Activated CD4-positive, alpha-beta T cell treated with anti-CD3 and anti-CD28 coated beads, Interleukin-2, amount 50 U/mL, for 48 hours (primary cell): ENCODE results near the gene SLC39A1.

ENCODE experiments used
- DNase-seq, 2 experiments: peaks; one replicate each; pipeline ENCODE4 v3.0.0-alpha.2; 2020

Gene SLC39A1

DNA sequence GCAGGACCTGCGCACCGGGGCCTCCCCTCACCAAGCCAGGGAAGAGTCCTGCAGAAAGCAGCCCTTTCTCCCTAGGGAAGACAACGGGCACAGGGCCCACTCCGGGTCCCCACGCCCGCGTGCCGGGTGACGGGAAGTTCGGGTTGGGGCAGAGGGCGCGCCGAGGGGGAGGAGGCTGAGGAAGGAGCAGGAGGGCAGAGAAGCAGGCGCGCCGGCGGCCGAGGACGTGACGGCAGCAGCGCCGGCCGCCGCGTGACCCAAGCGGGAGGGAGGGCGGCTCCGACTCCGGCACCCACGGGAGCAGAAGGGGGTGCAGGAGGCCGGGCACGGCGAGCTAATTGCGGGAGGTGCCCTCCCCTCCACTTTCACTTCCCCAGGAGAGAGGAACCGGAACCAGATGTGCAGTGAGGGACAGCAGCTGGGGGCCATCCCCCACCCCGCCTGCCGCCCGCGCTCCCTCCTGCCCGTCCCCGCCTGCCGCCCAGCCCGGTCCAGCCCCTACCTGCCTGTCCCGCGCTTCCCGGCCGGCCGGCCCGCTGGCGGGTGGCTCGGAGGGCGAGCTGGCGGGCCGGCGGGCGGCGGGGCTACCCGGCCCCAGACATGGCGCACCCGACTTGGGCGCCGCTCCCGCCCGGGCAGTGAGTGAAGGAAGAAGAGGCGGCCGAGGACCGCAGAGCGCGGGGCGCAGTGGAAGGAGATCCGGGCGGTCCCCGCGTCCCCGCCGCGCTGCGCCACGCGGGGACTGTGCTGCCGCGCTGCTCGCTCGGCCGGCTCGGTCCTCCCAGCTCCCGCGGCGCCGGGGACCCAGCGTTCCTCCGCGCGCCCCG is 17.3 kb downstream of the SLC39A1 start:
- DNase-seq: peak; percentile 68 to 73

DNA sequence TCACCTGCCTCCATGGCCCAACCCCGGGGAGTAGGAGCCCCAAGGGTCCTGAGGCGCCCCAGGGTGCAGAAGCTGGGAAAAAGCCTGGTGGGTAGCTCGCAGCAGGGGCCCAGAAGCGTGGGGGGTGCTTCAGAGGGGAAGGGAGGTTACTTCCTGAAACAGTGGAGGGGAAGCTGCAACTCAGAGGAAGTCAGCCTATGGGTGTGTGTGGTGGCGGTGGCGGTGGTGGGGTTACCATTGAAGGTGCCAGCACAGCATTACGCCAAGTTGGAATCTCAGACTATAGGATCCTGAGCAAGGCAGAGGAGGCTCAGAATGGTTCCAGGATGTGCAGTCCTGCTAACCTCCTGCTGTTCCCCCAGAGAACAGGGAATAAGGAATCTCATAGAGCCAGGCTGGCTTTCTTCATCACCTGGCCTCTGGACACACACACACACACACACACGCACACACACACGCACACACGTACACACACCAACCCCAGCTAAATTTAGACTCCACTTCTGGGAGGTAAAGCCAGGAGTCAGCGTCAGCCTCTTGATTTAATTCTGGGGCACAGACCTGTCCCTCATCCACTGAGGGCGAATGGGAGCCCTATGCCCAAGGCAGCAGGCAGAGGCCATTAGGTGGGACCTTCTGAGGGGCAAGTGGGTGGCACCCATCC is 18.1 kb downstream of the SLC39A1 start:
- peak; percentile 73 to 78 for DNase-seq

DNA sequence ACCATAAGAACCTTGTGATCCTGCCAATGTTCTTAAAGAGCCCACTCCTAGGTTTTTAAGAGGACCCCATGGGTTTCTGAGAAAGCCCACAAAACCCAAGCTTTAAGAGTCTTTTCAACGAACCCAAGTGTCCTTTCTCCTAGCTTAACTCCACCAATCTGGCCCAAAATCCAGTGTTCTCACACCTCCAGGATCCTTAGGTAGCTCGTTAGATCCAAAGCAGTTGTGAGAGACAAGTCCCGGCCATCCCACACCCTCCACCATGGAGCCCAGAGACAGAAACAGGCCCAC is 18.6 kb downstream of the SLC39A1 start:
- DNase-seq: no peak

DNA sequence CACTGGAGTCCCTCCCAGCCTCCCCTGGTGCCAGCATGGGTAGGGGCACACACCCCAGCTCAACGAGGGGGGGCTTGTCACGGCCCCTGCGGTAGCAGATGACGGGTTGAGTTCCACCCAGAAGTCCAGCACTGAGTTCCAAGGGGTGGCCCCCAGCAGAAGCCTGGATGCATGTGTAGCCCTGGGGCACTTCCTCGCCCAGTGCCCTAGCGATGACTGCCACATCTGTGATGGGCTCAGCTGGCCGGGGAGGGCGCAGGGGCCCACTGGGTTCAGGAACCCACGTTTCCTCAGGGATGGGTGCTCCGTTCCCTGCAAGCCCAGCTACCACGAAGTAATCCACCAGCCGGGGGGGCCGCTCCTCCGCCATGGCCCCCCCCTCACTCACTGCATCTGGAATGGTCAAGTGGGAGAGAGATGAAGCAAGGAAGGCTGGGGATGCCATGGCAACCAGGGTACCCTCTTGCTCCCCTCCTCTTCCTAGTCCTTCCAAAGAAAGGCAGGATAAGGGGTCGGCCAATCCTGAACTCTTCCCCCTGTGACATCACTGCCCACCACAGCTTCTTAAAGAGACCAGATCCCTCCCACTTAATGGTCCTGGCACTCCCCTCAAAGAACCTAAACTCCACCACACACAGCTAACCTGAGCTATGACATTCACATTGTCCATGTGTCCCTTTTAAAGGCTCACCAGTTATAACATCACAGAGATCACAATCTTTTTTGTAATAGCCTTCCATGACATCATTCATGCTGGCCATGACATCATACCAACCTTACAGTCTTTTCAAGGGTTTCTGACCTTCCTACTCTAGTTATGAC is 19.1 kb downstream of the SLC39A1 start:
- no peak for DNase-seq

DNA sequence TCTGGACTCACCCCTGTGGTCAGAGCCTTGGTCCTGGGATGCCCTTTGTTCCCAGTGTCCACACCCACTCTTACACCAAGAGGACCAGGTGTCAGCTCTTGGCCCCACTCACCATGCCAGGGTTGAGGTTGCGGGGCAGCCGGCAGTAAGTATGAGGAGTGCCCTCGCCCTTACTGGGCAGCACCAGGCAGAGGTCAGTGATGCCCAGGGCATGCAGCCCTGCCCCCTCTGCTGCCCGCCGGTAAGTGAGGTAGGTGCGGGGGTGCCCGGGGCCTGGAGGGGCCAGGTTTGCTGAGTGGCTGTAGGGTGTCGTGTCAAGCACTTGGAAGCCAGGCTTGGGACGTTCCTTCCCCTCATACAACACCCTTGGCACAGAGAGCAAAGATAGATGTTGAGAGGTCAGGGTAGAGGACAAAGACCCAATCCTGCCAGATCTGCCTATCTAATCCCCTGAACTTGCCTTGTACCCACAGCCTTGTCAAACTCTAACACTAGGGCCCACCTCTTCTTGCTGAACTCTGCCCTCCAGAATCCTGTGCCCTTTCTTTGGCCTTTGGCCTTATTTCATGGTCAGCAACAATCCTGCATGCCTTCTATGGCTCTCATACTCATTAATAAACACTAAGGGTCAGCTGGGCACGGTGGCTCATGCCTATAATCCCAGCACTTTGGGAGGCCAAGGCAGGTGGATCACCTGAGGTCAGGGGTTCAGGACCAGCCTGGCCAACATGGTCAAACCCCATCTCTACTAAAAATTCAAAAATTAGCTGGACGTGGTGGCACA is 20.4 kb downstream of the SLC39A1 start:
- no peak for DNase-seq

DNA sequence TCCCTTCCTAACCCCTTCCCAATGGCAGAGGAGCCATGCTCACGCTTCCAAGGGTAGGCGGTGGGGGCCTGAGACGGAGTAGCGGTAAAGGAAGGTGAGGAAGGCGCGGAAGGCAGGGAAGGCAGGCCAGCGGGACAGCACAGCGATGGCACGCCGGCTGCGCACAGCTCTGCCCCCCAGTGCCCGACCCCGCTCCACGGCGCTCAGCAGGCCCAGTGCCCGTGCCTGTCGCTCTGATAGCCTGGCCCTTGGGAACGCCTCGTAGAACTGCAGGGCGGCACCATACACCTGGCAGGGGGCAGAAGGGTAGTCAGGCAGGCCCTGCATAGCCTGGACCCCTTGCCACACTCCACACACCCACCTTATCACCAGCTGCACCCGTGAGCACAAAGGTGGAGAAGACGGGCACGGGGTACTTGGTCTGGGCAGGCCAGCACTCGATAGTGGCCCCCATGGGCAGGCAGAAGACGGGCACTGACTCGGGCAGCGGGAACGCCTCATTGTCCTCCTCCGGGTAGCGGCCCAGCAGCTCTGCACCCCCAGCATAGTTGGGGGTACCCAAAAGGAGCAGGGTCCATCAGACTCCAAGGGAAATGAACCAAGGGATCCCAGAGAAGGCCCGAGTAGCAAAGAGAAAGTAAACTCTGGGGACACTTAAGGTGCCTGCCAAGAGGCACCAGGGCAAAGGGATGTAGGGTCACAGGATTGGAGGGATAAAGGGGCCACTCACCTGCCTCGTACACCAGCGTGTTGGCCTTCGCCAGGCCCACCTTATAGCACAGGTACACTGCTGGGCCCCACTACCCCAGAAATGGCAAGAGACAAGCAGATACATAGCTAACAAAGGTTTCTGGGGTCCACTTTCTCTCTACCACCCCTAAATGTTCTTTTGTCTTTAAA is 21.3 kb downstream of the SLC39A1 start:
- no peak for DNase-seq

DNA sequence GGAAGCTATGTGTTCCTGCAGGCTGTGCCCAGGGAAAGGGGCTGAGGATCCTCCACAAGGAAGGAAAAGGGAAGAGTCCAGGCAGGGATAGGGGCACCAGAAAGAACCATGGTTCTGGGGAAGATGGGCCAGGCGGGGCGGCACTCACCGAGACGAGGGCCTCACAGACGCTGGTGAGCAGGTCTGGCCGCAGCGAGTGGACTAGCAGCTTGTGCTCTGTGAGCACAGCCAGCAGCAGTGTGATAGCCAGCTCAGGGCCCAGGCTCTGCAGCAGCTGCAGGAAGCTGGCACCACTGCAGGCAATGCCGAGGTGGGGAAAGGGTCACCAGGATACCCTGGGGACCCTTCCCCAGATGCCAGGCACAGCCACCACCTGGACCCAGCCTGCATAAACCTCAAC is 22.6 kb downstream of the SLC39A1 start:
- no peak for DNase-seq

DNA sequence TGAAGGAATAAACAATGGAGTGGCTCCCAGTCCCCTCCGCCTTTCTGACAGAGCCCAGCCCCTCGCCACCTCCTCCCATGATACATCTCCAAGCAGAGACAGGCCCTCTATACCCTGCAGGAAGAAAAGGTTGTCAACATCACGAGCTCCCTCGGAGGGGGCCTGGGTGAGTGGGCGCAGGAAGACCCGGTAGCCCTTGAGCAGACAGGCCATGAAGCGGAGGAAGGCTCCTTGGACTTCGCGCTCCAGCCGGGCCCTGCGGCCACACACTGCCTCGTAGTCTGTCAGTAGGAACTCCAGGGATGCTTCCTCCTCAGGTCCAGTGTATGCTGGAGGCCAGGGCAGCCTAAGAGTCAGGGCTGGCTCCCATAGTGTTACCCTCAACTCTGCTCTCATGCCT is 23.9 kb downstream of the SLC39A1 start:
- DNase-seq: no peak

DNA sequence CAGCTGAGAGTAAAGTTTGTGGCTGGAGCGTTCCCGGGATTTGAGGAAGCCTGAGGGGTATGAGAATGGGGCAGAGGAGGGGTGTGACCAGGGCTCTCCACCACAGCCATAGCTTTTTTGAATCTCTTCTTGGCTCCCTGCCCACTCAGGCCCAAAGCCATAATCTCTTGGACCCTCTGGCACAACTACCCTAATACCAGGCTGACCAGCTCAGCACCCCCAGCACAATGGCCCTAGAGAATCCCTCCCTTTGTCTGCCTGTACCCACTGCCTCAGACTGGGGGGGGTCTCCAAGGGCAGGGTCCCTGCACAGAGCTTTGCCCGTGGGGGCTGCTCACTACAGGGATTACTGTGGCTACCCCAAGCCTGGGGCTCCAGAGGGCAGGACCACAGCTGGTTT is 24.3 kb downstream of the SLC39A1 start:
- DNase-seq: no peak

DNA sequence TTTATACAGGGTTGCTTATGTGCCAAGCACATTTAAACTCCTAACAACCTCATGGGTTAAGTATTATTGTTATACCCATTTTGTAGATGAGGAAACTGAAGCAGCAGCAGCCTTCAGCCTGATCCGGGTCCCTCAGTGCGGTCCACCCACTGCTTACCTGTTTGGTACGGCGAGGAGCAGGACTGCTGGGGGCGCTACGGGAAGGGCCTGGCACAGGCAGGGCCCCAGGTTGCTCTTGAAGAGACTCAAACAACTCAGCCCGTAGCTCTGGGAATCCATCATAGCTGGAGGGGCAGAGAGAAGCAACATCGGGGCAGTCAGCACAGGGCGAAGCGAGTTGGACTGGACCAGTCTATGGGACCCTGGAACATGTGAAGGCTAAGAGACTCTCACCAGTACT is 26.0 kb downstream of the SLC39A1 start:
- no peak for DNase-seq

DNA sequence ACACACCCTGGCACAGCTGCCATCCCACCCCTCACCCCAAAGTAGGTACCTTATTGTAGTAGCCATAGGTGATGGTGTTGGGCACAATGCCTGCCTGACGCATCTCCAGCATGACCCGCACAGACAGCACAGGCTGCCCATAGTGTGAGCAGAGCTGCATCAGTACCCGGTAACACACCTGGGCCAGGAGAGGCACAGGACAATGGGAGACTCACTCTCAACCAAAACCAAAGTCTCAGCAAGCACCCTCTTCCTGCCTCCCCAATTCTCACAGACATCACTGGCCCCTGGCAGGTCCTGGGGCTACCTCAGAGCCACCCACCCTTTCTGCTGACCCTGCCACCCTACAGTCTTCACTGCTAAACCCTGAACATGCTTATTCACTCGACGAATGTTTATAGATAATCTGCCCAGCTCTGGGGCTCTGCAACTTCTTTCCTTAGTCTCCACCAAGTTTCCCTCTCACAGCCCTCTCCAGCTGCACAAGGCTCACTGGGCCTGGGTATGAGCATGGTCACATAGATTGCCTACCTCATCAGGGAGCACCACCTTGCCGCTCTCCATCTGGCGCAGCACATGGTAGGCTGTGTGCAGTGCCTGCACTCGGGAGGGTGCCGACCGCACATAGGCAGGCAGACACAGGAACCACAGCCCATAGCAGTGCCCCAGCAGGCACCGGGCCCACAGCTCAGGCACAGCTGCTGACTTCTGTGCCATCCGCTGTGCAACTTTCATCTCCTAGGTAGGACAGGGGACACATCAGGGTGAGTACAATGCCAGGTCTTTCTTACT is 27.1 kb downstream of the SLC39A1 start:
- DNase-seq: no peak

DNA sequence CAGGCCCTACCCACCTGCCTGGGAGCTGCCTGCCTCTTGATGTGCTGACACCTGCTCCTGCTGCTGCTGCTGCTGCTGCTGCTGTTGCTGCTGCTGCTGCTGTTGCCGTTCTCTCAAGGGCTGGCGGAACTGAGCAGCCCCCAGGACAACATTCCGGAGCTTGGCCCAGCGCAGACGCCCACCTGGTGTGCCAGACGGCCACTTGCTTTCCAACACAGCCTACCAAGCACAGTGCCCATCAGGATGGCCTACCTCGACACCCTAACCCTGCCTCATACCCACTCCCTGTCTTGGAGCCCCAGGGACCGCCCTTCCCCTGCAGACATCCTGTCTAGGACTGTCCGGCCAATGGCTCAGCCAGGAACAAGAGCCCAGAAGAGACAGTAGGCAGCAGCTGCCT is 28.6 kb downstream of the SLC39A1 start:
- DNase-seq: no peak

DNA sequence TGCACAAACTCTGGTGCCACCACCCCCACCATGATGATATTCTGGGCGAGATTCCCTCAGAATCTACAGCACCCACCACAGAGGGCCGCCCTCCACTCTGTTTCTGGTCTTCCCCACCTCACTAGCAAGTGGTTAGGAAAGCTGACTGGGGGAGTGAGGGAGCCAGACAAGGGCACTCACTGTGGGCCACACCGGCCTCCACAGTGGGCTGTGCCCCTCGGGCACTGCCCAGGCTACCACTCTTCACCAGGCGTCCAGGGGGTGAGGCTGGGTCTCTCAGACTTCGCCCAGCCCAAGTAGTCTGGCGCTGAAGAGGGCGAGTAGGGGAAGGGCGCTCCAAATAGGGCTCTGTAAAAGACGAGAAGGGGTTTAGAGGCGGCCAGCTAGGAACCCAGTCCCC is 29.4 kb downstream of the SLC39A1 start:
- DNase-seq: no peak

DNA sequence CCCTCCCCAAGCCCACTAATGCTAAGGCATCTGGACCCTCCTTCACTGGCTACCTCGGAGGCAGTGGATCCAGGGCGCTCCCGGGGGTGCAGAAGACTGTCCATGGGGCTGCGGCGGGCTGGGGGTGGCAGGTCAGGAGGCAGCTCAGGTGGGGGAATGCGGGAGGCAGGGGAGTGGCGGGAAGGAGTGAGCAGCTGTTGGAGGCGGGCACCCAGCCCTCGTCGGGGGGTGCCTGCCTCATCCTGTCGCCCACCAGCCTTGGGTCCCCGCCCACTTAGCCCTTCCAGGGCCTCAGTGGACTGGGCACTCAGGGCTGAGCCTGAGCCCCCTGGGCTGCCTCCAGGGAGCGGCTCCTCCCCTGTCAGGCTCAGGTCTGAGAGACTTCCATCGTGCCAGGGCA is 29.9 kb downstream of the SLC39A1 start:
- DNase-seq: no peak

DNA sequence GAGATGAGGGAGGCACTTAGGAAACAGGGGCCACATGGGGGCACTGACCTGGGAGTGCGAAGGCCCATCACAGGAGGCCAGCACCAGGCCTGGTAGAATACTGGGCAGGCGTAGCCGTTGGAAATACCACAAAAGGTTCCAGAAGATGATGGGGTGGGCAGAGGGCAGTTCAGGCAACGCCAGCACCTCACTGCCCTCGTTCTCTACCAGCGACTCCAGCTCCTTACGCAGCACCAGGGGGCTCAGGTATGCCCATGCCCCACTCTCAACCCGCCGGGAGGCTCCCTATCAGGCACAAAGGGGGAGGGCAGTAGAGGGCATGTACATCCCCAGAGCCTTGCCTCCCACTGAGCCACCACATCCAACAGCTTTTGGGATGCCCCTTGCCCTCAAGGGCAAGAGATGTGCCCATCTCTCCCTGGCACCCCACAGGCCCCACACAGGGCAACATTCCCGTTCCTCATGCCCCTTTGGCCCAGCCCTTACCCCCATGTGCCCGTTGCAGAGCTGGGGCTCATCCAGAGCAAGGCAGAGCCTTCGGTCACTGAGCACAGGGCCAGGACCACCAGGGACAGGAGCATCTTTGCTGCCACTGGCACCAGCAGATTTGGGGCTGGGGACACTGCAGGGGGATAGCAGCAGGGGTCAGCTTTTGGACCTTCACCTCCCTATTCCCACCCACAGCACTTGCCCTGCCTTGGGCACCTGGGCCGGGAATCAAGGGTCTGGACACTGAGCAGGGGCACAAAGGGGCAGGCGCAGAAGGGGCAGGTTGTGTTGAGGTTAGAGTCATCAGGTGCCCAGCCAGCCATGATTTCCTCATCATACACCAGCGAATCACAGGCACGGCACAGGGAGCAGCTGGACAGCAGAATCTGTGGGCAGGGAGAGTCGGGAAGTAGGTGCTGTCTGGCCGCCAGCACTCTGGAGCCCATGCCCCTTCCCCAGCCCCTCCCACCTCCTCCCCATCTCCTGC is 30.9 kb downstream of the SLC39A1 start:
- DNase-seq: no peak

DNA sequence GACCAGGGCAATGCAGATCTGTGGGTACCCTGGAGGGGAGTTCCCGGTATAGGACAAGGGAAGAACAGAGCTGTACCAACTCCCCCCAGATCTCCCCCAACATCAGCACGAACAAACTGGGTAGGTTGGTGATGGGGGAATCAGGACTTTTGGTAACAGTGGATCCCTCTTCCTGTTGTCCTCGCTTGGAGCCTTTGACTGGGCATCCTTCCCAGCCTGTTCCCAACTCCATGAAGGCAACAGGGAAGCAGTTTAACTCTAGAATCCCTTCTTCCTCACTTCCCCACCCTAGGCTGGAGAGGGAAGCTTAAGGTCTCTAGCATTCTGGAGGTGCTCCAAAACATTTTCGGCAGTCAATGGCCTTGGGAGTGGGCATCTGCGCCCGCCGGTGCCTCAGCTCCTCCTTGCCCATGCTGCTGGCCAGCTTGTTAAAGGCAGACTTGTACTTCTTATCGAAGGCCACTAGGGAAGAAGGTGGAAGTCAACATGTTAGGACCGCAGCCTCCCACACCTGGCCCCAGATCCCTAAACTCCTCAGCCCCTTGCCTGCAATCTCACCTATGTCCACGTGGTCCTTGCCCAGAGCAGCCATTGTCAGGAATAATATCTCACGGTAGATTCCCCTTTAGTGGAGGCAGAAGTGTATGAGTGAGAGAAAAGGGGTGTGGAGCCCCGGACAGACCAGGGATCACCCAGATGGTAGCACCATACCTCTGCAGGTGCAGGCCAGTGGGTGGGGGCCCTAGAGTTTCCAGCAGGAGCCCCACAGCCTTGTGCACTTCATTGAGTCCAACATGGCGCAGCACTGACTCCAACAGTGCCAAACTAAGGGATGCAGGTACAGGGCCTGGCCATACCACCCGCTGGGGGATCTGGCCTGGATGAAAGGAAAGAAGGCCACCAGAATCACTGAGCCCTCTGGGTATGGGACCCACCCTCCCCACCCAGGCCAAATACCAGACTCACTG is 33.1 kb downstream of the SLC39A1 start:
- no peak for DNase-seq

DNA sequence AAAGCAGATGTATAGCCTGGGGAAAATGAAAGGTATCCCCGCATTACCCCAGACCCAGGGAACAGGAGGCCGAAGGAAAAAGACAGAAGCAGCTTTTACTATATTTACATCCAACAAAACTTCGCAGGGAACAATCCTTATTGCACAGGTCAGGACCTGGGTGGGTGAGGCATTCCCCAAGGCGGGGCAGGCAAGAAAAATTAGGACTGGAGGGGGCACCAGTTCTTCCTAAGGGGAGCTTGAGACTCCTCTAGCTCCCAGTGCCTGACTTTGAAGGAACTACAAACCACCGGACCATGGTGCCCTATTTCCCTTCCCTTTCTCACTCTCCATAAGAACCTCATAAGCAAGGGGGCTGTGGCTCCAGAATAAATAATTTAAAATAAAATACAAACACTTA is 33.9 kb downstream of the SLC39A1 start:
- no peak for DNase-seq

DNA sequence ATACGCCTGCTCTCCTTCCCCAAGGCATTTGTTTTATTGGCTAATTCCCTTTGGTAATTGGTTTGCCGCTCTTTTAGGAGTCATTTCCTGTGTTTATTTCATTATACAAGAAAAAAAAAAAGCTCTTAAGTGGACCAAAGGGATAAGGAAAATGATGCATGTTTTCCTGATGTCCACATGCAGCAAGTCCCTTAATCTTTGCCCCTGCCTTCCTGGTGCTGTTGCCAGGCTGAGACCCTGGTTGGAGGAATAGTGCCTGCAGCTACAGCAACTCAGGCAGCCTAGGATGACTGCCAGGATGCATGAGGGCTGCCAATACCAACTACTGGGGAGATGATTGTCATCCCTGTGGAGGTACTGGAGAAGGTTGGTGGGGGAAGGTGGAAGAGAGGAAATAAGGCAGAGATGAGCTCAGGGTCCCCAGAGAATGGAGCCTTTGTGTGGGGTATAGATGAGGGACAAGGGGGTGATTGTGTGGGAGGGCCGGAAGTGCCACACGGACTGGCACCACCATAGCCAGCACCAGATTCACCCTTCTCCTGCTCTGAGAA is 34.5 kb downstream of the SLC39A1 start:
- DNase-seq: no peak
